NB4 (cell line): ENCODE data around the gene NPAS1.
A peak's percentile ranks its signal among the peaks of the same experiment; 100 is the strongest.
"Not testable (repeated sequence)": the region's sequence is repeated elsewhere in the genome, so short reads cannot be mapped to it uniquely, and the experiment has no call there.

Experiments
- DNase-seq: peaks from one replicate; pipeline ENCODE4 v3.0.0; 2010; ENCODE audit warnings: low read depth
- H3K4me3 ChIP-seq: one replicate; pipeline ENCODE4 v1.5.1; 2011; ENCODE audit warnings: mild to moderate bottlenecking, low read depth, low read length, moderate library complexity
- MYC ChIP-seq: IDR thresholded peaks from 2 replicates; pipeline ENCODE4 v1.6.1; 2011; ENCODE audit warnings: low read depth, low read length
- POLR2A ChIP-seq: IDR thresholded peaks from 2 replicates; pipeline ENCODE4 v1.6.1; 2011; ENCODE audit warnings: mild to moderate bottlenecking; ENCODE audit not compliant: insufficient read length; ENCODE audit errors: extremely low read depth
- TF ChIP-seq, protein P1 (sequence below): IDR thresholded peaks from one replicate; pipeline ENCODE4 v1.5.1; 2012; ENCODE audit warnings: low read depth, low read length
- TF ChIP-seq, protein P2 (sequence below): IDR thresholded peaks from 2 replicates; pipeline ENCODE4 v1.6.1; 2011; ENCODE audit warnings: low read depth, low read length

NPAS1 gene

DNA sequence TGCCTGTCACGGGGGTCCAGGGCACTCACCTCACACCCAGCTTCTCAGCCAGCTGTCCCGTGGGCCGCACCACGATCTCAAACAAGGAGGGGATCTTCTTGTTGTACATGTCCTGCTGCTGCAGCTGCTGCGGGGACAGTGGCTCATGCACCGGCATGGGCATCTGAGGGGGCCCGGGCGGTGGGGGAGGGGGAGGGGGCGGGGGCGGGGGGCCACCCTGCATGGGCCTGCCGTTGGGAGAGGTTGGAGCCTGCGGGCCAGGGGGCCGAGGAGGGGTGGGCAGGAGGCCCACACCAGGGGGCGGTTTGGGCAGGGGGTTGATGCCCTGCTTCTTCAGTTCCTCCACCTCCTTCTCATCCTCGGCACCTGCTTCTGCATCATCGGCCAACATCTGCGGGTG is 52.7 kb downstream of the NPAS1 start:
- no peak overlapping the region for H3K4me3 ChIP-seq
- TF ChIP-seq, protein P1, sequence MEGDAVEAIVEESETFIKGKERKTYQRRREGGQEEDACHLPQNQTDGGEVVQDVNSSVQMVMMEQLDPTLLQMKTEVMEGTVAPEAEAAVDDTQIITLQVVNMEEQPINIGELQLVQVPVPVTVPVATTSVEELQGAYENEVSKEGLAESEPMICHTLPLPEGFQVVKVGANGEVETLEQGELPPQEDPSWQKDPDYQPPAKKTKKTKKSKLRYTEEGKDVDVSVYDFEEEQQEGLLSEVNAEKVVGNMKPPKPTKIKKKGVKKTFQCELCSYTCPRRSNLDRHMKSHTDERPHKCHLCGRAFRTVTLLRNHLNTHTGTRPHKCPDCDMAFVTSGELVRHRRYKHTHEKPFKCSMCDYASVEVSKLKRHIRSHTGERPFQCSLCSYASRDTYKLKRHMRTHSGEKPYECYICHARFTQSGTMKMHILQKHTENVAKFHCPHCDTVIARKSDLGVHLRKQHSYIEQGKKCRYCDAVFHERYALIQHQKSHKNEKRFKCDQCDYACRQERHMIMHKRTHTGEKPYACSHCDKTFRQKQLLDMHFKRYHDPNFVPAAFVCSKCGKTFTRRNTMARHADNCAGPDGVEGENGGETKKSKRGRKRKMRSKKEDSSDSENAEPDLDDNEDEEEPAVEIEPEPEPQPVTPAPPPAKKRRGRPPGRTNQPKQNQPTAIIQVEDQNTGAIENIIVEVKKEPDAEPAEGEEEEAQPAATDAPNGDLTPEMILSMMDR, result no peak
- no peak for TF ChIP-seq MYC
- TF ChIP-seq, protein P2, sequence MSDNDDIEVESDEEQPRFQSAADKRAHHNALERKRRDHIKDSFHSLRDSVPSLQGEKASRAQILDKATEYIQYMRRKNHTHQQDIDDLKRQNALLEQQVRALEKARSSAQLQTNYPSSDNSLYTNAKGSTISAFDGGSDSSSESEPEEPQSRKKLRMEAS, result no peak
- no peak for TF ChIP-seq POLR2A
- DNase-seq, result no peak

DNA sequence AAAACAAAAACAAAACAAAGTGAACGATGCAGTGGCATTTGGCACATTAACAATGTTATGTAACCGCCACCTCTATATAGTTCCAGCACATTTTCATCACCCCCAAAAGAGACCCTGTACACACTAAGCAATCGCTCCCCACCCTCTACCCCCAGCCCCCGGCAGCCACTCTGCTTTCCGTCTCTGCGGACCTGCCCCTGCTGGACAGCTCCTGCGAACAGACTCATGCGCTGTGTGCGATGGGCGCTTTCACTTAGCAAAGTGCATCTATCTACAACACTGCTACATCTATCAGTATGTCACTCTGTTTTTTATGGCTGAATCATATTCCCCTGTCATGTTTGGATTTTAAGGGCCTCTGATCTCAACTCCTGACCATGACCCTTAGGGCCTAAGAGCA is 53.9 kb downstream of the NPAS1 start:
- DNase-seq, result no peak
- H3K4me3 ChIP-seq, result no peak overlapping the region
- TF ChIP-seq POLR2A (no peak), MYC (no peak)
- TF ChIP-seq, protein P1, result no peak
- TF ChIP-seq, protein P2, result no peak

DNA sequence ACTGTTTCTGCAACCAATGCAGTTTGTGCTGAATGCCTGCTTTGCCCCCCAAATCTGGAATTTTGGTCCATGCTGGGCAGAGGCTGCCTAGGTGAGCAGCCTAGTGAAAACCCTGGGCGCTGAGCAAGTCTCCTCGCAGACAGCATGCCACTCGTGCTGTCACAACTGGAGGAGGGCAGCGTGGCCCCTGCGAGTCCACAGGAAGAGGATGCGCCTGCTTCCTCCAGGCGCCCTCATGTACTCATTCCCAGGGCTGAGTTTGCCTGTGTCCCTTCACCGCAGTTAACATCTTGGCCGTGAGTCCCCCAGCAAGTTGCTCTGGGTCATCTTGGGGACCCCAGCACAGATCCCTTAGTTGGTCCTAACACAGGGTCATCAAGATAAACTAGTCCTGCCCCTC is 55.0 kb downstream of the NPAS1 start:
- no peak overlapping the region for H3K4me3 ChIP-seq
- no peak for DNase-seq
- no peak for TF ChIP-seq POLR2A
- TF ChIP-seq, protein P1, result no peak
- TF ChIP-seq MYC, result peak; percentile 38; the same call in 1 of the 2 replicates
- TF ChIP-seq, protein P2, result peak; percentile 47; the same call in 1 of the 2 replicates

DNA sequence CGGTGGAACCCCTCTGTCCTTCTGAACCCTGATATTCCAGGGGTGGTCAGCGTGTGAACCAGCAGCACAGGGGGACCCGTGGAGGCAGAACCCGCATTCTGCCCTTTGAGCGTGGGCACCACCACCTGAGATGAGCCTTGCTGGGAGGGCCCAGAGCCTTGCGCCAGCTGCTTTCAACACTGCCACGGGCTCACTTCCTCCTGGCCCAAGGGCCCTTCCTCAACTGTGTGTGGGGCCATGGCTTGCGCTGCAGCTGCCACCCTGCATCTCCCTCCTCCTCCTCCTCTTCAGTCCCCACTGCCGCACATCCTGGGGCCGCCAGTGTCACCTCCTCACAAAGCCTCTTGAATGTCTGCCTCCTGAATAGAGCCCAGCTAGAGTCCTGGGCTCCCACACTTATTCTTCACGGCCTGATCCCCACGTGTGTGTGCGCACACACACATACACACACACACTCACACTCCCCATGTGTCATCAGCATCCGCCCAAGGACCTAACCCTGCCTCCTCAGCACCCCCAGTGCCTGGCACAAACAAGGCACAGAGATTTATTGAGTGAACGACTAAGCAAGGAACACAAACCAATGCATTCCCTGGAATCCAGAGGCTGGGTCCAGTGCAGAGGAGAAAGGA is 55.7 kb downstream of the NPAS1 start:
- no peak for TF ChIP-seq POLR2A
- TF ChIP-seq, protein P2, result peak; percentile 76; the same call in 1 of the 2 replicates
- TF ChIP-seq, protein P1, result no peak
- DNase-seq, result peak; percentile 66

DNA sequence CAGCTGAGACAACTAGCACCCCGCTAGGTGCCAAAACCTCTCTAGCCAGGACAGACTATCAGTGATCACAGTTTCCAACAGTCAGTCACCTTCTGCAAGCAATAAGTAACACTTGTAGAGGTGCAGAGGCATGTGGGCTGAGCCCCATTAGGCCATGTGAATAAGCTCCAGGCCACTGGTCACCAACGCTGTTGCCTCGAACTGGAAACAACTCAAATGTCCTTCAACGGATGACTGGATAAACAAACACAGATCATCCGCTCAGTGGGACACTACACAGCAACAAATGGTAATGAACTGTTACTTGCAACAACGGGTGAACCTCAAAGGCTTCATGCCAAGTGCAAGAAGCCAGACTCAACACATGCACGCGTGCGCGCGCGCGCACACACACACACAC is 56.3 kb downstream of the NPAS1 start:
- no peak for DNase-seq
- TF ChIP-seq, protein P1, result no peak
- TF ChIP-seq MYC (no peak), POLR2A (no peak)
- TF ChIP-seq, protein P2, result no peak
- H3K4me3 ChIP-seq, result no peak overlapping the region

More for the DNA sequence above, 55.7 kb downstream of the NPAS1 start:
- H3K4me3 ChIP-seq, result no peak overlapping the region

DNA sequence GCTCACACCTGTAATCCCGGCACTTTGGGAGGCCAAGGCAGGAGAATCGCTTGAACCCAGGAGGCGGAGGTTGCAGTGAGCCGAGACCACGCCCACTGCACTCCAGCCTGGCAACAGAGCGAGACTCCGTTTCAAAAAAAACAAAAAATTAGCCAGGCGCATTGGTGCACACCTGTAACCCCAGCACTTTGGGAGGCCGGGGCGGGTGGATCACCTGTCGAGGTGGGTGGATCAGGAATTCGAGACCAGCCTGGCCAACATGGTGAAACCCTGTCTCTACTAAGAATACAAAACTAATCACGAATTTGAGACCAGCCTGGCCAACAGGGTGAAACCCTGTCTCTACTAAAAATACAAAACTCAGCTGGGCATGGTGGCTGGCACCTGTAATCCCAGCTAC is 58.7 kb downstream of the NPAS1 start:
- H3K4me3 ChIP-seq, DNase-seq: not testable (repeated sequence)
